PC-3 (cell line): ENCODE measurements around the gene CCDC71L. TPM values are rescaled to one million over a fixed set of nuclear protein-coding genes. Genes with fewer than 3 reads are reported as not detected.

Source experiments
- total RNA-seq: library from RNA; depleted of rRNA; stranded (reverse); fragments of >200 nt; gene quantifications from 2 replicates; pipeline ENCODE4 v1.2.3, GENCODE V29; 2014; rRNA removed

The CCDC71L gene
- total RNA-seq, 1 experiment from 2014 or later = 28.6 TPM

Other genes with a start within 250 kb of the CCDC71L start
- not detected in 2 replicates for gene PIK3CG, start 204.1 kb upstream of the CCDC71L start, total RNA-seq